ENCODE data around the gene APOBEC3B. TPM values are rescaled to one million over a fixed set of nuclear protein-coding genes. Genes with fewer than 3 reads are reported as not detected.

The APOBEC3B gene
- total and polyA plus RNA-seq, 9 of the 15 experiments (the other 6 are each of a cell fraction or from before 2014, with no cell fraction given) = 5.9 to 166 (median 43.2) TPM

- H3K9me1 ChIP-seq (ENCODE audit: control insufficient read depth, insufficient read depth, low read length) = no peaks in the 10 kb centered on the region
- H3K36me3 ChIP-seq (ENCODE audit: control insufficient read depth, insufficient read depth, low read length) = no peaks in the 10 kb centered on the region
- ChIA-PET CTCF (ENCODE audit: low intra/inter-chr PET ratio) (no interaction called here), POLR2A (no interaction called here)
- no peak overlapping the region for H3K27ac ChIP-seq (ENCODE audit: extremely low read depth, low read depth, low read length)
- FAIRE-seq = no peak
- BruUV-seq (replicated peaks) = no TSS peak
- intact Hi-C loops (cut with micrococcal nuclease) (no loop called here), in situ Hi-C loops (cut with MboI) (no loop called here)
- no peak for DNase-seq (ENCODE audit: extremely low read depth in 1 of 4, low spot score in 3 of 4)
- H2AFZ ChIP-seq (ENCODE audit: low read depth, low read length) = no peak overlapping the region
- H4K20me1 ChIP-seq (replicated peaks; ENCODE audit: control insufficient read depth, insufficient read depth, low read length) = no peaks in the 10 kb centered on the region
- H3K4me3 ChIP-seq = no peak overlapping the region
- peaks cover 0 to 3% of the 10 kb centered on the region in 2 experiments; a peak in 2 of 5 replicates for H3K4me1 ChIP-seq (replicated peaks in 1 of 2; ENCODE audit: control insufficient read depth in 2 of 2, insufficient read depth in 2 of 2, low read length in 2 of 2)
- peaks cover 2 to 38% of the 10 kb centered on the region in 2 experiments; a peak in 4 of 5 replicates for H3K27me3 ChIP-seq (ENCODE audit: control insufficient read depth in 2 of 2, insufficient read depth in 2 of 2, low read length in 2 of 2)
- no peak overlapping the region; a peak in 1 of 4 replicates for H3K9ac ChIP-seq (ENCODE audit: insufficient read depth in 1 of 2, low read depth in 2 of 2, low read length in 2 of 2)
- 6% methylated on average over 16 of the region's 17 CpGs for WGBS (ENCODE audit: insufficient coverage, low coverage, missing lambda C conversion rate)
- no peaks in the 10 kb centered on the region for H3K79me2 ChIP-seq (ENCODE audit: control insufficient read depth, insufficient read depth, low read length)
- no peaks in the 10 kb centered on the region for H3K9me3 ChIP-seq (replicated peaks; ENCODE audit: control insufficient read depth, insufficient read depth, low read depth, low read length)
- no peak for ATAC-seq
- H3K4me2 ChIP-seq (ENCODE audit: insufficient read depth, low read length) = no peak overlapping the region
- TF ChIP-seq ZNF212 (CRISPR knock-in tag; IDR thresholded peaks at IDR 0.05) (no peak), TAF1 (IDR thresholded peaks at IDR 0.05; ENCODE audit: control insufficient read depth, extremely low read depth, insufficient read depth, low read length, severe bottlenecking) (no peak), HES1 (IDR thresholded peaks at IDR 0.05; ENCODE audit: low read depth) (no peak), GATA2 (CRISPR knock-in tag; IDR thresholded peaks at IDR 0.05) (no peak), ZBTB2 (IDR thresholded peaks at IDR 0.05) (no peak), ARNT (IDR thresholded peaks at IDR 0.05) (no peak), NEUROD1 (IDR thresholded peaks at IDR 0.05; ENCODE audit: borderline replicate concordance, low read depth, low read length, partially characterized antibody) (no peak), ARID4B (CRISPR knock-in tag; IDR thresholded peaks at IDR 0.05) (no peak), RHOXF2B (CRISPR knock-in tag; conservative IDR thresholded peaks at IDR 0.05) (no peak), ZNF696 (CRISPR knock-in tag; conservative IDR thresholded peaks at IDR 0.05) (no peak), MTA2 (IDR thresholded peaks at IDR 0.05; ENCODE audit: low read depth) (no peak), TEAD1 (CRISPR knock-in tag; IDR thresholded peaks at IDR 0.05) (no peak), SLC30A9 (CRISPR knock-in tag; IDR thresholded peaks at IDR 0.05) (no peak), PBX2 (CRISPR knock-in tag; IDR thresholded peaks at IDR 0.05; ENCODE audit: low read depth) (no peak), PBX2 (tag; conservative IDR thresholded peaks at IDR 0.05; ENCODE audit: low read depth) (no peak)
Measured at GRCh38 chr22:38936562-38936961, 45.6 kb upstream of the APOBEC3B start.

Measured in K562 (cell line).